HG03342 (cell line): ENCODE results near the gene ACACB.

Source experiments
- ATAC-seq: cut with Tn5 transposase; IDR thresholded peaks from one replicate; pipeline ENCODE4 v1.9.1; 2021; ENCODE audit warnings: mild to moderate bottlenecking, moderate library complexity; ENCODE audit not compliant: unreplicated experiment

The ACACB gene

GRCh38 chr12:109271418-109271817, 155.0 kb downstream of the ACACB start:
- ATAC-seq = no peak

- no peak for ATAC-seq
Measured at GRCh38 chr12:109273354-109273753, 157.0 kb downstream of the ACACB start.

DNA sequence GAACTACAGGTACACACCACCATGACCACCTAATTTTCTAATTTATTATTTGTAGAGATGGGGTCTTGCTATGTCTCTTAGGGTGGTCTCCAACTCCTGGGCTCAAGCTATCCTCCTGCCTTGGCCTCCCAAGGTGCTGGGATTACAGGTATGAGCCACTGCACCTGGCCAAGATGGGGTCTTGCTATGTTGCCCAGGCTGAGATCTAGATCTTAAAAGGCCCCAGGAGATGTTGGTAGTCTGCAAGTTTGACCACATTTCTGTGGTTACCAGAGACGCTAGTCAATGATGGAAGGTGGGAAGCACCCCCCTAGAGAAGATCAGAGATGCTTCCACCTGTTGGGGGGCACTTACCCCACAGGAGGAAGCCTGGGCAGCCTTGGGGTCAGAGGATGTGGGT, 158.0 kb downstream of the ACACB start:
- no peak for ATAC-seq

- no peak for ATAC-seq
Measured at GRCh38 chr12:109275173-109275572, 158.8 kb downstream of the ACACB start.

DNA sequence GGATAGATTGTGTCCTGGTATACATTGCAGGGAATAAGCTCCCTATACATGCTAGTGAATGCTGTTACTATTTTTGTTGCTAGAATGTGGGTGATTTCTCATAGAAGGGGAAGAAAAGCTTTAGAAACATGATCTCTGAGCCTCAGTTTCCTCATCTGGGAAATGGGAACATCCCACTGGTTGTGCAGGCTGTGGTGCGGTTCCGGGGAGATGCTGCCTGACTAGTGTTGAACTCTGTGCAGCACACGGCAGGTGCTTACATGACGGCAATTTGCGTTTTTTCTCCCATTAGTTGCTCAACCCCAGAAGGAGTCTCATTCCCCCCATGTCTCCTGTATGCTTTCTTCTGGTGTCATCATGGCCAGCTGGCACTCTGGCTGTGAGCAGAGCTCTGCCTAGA, 159.8 kb downstream of the ACACB start:
- ATAC-seq = no peak

GRCh38 chr12:109277255-109277898, 161.0 kb downstream of the ACACB start:
- no peak for ATAC-seq

GRCh38 chr12:109277899-109278762, 161.7 kb downstream of the ACACB start:
- no peak for ATAC-seq

GRCh38 chr12:109278912-109279311, 162.5 kb downstream of the ACACB start:
- ATAC-seq = no peak

GRCh38 chr12:109279525-109279924, 163.1 kb downstream of the ACACB start:
- ATAC-seq = no peak

GRCh38 chr12:109281452-109281851, 165.1 kb downstream of the ACACB start:
- ATAC-seq = no peak

DNA sequence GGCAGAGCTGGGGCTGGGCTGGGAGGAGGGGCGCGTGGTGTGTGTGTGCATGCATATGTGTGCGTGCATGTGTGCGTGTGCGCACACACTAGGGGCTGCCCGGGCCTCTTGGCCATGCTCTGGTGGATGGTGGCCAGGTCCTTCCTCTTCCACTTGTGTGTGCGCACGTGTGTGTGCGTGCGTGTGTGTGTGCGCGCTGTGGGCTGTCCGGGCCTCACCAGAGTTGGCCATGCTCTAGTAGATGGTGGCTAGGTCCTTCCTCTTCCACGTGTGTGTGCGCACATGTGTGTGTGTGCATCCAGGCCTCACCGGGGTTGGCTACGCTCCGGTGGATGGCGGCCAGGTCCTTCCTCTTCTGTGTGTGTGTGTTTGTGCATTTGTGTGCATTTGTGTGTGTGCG, 168.0 kb downstream of the ACACB start:
- ATAC-seq = no peak

DNA sequence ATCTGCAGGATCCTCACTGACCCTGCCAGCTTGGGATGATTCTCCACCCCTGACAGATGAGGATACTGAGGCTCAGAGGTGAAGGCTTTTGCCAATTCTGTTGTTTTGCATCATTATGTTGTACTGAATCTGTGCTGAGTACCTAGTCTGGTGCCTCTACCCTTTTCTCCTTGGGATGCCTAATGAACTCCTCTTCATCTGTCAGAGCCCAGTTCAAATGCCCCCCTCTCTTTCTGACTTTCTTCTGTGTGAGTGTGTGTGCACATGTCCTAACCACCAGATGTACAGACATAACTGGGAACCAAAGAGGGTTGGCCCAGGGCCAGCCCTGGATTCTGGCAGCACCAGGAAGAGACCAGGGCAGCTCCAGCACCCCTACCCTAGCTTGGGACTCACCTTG, 169.9 kb downstream of the ACACB start:
- no peak for ATAC-seq

GRCh38 chr12:109286652-109287051, 170.3 kb downstream of the ACACB start:
- no peak for ATAC-seq

- ATAC-seq = no peak
Measured at GRCh38 chr12:109287181-109287580, 170.8 kb downstream of the ACACB start.

- ATAC-seq = no peak
Measured at GRCh38 chr12:109287811-109288469, 171.6 kb downstream of the ACACB start.

- no peak for ATAC-seq
Measured at GRCh38 chr12:109288571-109288970, 172.2 kb downstream of the ACACB start.

DNA sequence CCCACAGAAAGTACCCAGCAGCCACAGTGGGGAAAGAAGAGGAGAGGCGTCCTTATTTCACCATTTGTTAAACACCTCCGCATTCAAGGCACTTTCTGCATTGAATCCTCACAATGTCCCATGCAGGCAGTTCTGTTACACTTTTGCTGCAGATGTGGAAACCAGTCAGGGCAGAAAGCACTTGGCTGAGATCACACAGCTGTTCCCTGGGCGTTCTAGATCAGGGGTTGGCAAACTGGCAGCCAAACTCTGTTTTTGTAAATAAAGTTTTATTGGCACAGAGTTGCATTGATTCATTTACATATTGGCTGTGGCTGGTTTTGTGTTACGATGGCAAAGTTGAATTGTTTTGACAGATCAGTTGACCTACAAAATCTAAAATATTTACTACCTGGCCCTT, 172.6 kb downstream of the ACACB start:
- ATAC-seq = no peak

DNA sequence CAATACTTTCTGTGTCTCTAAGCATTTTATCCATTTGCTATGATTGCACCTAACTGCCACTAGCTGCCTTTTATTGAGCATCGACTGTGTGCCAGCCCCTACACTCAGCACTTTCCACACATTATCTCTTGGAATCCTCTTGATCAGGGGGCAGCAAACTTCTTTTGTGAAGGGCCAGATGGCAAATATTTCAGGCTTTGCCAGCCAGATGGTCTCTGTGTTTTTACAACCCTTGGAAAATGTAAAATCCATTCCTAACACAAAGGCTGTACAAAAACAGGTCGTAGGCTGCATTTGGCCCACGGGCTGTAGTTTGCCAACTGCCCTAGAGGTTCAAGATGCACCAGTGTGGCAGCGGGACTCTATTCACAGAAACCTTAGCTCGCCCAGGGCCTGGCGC, 173.2 kb downstream of the ACACB start:
- no peak for ATAC-seq

DNA sequence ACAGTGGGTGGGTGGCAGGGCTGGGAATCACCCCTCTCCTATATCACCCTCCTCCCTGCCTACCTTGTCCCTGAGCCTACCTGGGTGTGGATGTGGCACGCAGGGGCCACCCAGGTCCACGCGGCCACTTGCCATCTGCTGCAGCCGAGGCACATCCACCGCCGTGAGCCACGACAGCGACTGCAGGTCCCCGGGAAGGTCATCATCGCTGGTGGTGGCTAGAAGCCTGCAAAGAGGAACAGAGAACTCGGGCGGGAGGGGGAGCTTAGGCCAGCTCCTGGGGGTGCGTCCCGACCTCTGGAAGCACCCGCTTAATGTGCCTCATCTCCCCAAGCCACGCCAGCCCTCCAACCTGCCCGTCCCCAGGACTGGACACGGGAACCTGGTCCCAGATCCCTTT, 173.7 kb downstream of the ACACB start:
- ATAC-seq = no peak

- ATAC-seq = no peak
Measured at GRCh38 chr12:109291117-109291516, 174.7 kb downstream of the ACACB start.

- no peak for ATAC-seq
Measured at GRCh38 chr12:109291521-109292341, 175.3 kb downstream of the ACACB start.
